GM18505 (cell line): ENCODE results near the gene E2F2.

Source experiments
- ATAC-seq: cut with Tn5 transposase; IDR thresholded peaks from one replicate; pipeline ENCODE4 v1.9.1; 2021; ENCODE audit not compliant: unreplicated experiment
- POLR2A ChIP-seq: IDR thresholded peaks from 4 replicates; pipeline ENCODE4 v1.6.1; 2011; ENCODE audit warnings: borderline replicate concordance; ENCODE audit not compliant: insufficient read depth, insufficient read length; ENCODE audit errors: extremely low read depth

E2F2 gene

GRCh38 chr1:23471473-23472075 lies 59.5 kb downstream of the E2F2 start:
- TF ChIP-seq POLR2A = no peak
- ATAC-seq = no peak

- no peak for TF ChIP-seq POLR2A
- no peak for ATAC-seq
These were observed 60.6 kb downstream of the E2F2 start for GRCh38 chr1:23470282-23471070.

GRCh38 chr1:23469372-23469982 lies 61.6 kb downstream of the E2F2 start:
- no peak for ATAC-seq
- TF ChIP-seq POLR2A = no peak

- no peak for ATAC-seq
These were observed 64.5 kb downstream of the E2F2 start for GRCh38 chr1:23466423-23466989.

GRCh38 chr1:23463286-23463685 lies 67.7 kb downstream of the E2F2 start:
- TF ChIP-seq POLR2A = no peak
- no peak for ATAC-seq

More at GRCh38 chr1:23466423-23466989, 64.5 kb downstream of the E2F2 start:
- TF ChIP-seq POLR2A = no peak

GRCh38 chr1:23462766-23463165 lies 68.3 kb downstream of the E2F2 start:
- ATAC-seq = no peak
- no peak for TF ChIP-seq POLR2A

- no peak for TF ChIP-seq POLR2A
- no peak for ATAC-seq
These were observed 70.0 kb downstream of the E2F2 start for GRCh38 chr1:23461050-23461449.

GRCh38 chr1:23460519-23460918 lies 70.5 kb downstream of the E2F2 start:
- no peak for TF ChIP-seq POLR2A
- ATAC-seq = no peak

GRCh38 chr1:23459338-23459757 lies 71.7 kb downstream of the E2F2 start:
- no peak for ATAC-seq
- no peak for TF ChIP-seq POLR2A
